Measurements from ENCODE around the gene APBB3. TPM values are rescaled to one million over a fixed set of nuclear protein-coding genes. Genes with fewer than 3 reads are reported as not detected.
A peak's percentile ranks its signal among the peaks of the same experiment; 100 is the strongest.

APBB3 gene
- total RNA-seq, 2 donors from 2014 or later: 27.0 to 28.3 TPM

DNA sequence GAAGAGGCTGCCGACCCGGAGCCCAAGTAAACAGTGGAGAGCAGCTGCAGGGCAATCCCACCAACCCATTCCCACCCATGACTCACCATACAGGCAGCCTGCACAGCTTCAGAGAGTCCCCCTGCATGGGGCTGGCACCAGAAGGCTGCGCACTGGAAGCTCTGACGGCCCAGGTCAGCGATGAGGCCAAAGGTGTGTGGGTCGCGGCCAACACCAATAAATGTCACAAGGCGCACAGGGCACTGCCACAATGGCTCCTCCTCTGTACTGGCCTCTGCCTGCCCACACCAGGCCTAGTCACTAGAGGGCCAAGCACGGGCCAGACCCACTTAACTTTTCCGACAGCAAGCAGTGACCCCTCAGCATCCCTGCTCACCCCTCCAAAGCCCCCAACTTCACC is 4.2 kb downstream of the APBB3 start:
- DNase-seq (peak in 1 of 4 donors; percentile 4), ATAC-seq (no peak)
- WGBS, 2 donors: 89 to 93% methylated on average over 2 to 9 of the region's 10 CpGs
- Histone ChIP-seq H3K36me3 (replicated peaks in 1 of 2; ENCODE audit: insufficient read depth in 1 of 2, low read depth in 2 of 2) (no peaks in the 10 kb centered on the region), H3K27me3 (no peaks in the 10 kb centered on the region), H3K4me1 (peaks cover 42% of the 10 kb centered on the region), H3K27ac (no peak overlapping the region), H3K9me3 (no peaks in the 10 kb centered on the region), H3K4me3 (no peak overlapping the region)
- TF ChIP-seq, protein P1, sequence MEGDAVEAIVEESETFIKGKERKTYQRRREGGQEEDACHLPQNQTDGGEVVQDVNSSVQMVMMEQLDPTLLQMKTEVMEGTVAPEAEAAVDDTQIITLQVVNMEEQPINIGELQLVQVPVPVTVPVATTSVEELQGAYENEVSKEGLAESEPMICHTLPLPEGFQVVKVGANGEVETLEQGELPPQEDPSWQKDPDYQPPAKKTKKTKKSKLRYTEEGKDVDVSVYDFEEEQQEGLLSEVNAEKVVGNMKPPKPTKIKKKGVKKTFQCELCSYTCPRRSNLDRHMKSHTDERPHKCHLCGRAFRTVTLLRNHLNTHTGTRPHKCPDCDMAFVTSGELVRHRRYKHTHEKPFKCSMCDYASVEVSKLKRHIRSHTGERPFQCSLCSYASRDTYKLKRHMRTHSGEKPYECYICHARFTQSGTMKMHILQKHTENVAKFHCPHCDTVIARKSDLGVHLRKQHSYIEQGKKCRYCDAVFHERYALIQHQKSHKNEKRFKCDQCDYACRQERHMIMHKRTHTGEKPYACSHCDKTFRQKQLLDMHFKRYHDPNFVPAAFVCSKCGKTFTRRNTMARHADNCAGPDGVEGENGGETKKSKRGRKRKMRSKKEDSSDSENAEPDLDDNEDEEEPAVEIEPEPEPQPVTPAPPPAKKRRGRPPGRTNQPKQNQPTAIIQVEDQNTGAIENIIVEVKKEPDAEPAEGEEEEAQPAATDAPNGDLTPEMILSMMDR (IDR thresholded peaks at IDR 0.05): no peak
- intact Hi-C loops (cut with DNase I): loop anchor here (10.0 kb wide), 1 partner anchor 85 kb away; the partner anchor contains the start of genes IK and NDUFA2

DNA sequence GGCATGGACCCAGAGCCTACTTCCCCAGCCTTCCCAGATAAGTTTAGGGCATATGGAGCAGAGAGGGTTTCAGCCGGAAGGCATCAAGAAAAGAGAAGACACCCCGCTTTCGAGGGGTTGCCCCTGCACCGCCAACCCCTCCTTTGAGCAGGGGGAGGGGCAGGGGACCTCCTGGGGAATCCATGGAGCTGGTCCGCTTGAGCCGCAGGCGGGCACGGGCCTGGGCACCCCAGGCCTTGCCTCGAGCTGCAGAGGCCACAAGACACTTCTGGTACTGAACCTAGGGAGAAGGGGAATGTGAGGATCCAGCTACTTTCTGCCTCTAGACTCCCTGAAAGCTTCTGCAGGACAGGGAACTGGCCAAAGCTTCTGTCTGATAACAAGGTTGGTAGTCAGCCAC is 5.9 kb downstream of the APBB3 start:
- intact Hi-C loops (cut with DNase I): no loop called here
- ATAC-seq: no peak
- 91 to 94% methylated on average over 9 of the region's 9 CpGs for WGBS, 2 donors

DNA sequence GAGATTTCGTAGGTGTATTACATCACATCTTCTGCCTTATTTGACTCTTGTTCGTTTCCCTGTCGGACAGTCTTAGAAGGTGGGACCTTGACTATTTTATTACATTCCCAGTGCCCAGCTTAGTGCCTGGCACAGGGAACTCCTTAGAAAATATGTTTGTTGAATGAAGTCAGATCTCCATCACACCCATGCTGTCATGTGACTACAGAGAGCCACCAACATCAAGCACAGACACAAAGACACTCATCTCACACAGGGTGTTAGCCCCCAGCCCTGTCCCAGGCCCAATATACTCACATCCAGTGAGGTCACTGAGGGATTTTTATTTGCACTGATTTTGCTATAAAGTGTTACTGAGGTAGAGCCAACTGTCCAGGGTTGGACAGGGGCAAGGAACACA is 6.4 kb downstream of the APBB3 start:
- no peak for DNase-seq
- intact Hi-C loops (cut with DNase I): no loop called here
- H3K4me3 ChIP-seq: no peak overlapping the region
- H3K27me3 ChIP-seq: no peaks in the 10 kb centered on the region
- peaks cover 37% of the 10 kb centered on the region for H3K4me1 ChIP-seq
- TF ChIP-seq POLR2A (IDR thresholded peaks at IDR 0.05): no peak
- TF ChIP-seq, protein P1 (IDR thresholded peaks at IDR 0.05): no peak
- H3K9me3 ChIP-seq: no peaks in the 10 kb centered on the region
- ATAC-seq: no peak
- no peaks in the 10 kb centered on the region for H3K36me3 ChIP-seq (replicated peaks in 1 of 2; ENCODE audit: insufficient read depth in 1 of 2, low read depth in 2 of 2)
- H3K27ac ChIP-seq: peak overlapping the region; percentile 60 to 87 (median 75)
- WGBS, 2 donors: 80 to 84% methylated on average over 3 of the region's 3 CpGs

More for the DNA sequence above, 5.9 kb downstream of the APBB3 start:
- no peak overlapping the region for H3K27ac ChIP-seq
- DNase-seq: no peak
- H3K4me3 ChIP-seq: no peak overlapping the region
- TF ChIP-seq, protein P1 (IDR thresholded peaks at IDR 0.05): no peak
- no peak for TF ChIP-seq POLR2A (IDR thresholded peaks at IDR 0.05)
- H3K27me3 ChIP-seq: no peaks in the 10 kb centered on the region
- no peaks in the 10 kb centered on the region for H3K36me3 ChIP-seq (replicated peaks in 1 of 2; ENCODE audit: insufficient read depth in 1 of 2, low read depth in 2 of 2)
- no peaks in the 10 kb centered on the region for H3K9me3 ChIP-seq
- H3K4me1 ChIP-seq: peaks cover 42% of the 10 kb centered on the region

DNA sequence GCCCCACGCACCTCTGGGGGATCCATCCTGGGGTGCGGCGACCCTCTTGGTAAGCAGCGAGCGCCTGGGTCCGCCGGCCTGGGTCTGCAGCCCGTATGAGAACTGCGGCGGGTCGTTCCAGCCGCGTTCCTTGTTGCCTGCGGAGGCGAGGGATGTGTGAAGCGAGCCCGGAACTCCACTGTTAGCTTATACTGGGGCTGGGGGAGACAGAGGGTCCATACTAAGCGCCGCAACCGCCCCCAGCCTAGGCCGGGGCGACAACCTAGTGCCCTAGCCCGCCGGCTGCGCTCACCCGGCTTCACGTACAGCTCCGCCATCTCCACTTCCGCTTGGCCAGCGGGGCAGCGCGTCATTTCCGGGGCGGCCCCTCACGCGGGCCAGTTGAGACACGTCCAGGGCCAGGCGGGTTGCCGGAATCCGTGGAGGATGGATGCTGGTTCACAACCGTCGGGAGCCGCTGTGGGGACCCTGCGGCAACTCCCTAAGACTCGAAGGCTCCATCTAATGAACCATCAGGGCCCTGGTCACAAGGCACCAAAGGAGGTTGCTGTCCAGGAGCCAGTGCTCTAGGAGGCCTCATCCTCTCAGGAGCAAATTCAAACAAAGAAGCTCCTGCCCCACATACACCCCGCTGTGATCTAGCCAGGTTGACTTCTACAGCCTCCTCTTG is 7.1 kb downstream of the APBB3 start, which contains the start of gene SRA1:
TSS of gene SRA1 (minus strand) at position 338 of the 670 bp plus-strand sequence. CDS start at position 317, 21 bp downstream.
- DNase-seq (peak; percentile 89 to 93 (median 92)), ATAC-seq (peak; percentile 97)
- 1 to 3% methylated on average over 2 to 45 of the region's 46 CpGs for WGBS, 2 donors
- H3K36me3 ChIP-seq (replicated peaks in 1 of 2; ENCODE audit: insufficient read depth in 1 of 2, low read depth in 2 of 2): no peaks in the 10 kb centered on the region
- peak within 1 kb of the TSS; percentile 60 to 87 (median 75) for H3K27ac ChIP-seq
- intact Hi-C loops (cut with DNase I): no loop called here
- H3K9me3 ChIP-seq: no peaks in the 10 kb centered on the region
- H3K4me1 ChIP-seq: peaks cover 30% of the 10 kb centered on the region
- H3K27me3 ChIP-seq: no peaks in the 10 kb centered on the region
- peak within 1 kb of the TSS; percentile 53 to 75 for H3K4me3 ChIP-seq
- TF ChIP-seq, protein P1 (IDR thresholded peaks at IDR 0.05): no peak
- peak; percentile 87 to 95 (median 91) for TF ChIP-seq POLR2A (IDR thresholded peaks at IDR 0.05)

DNA sequence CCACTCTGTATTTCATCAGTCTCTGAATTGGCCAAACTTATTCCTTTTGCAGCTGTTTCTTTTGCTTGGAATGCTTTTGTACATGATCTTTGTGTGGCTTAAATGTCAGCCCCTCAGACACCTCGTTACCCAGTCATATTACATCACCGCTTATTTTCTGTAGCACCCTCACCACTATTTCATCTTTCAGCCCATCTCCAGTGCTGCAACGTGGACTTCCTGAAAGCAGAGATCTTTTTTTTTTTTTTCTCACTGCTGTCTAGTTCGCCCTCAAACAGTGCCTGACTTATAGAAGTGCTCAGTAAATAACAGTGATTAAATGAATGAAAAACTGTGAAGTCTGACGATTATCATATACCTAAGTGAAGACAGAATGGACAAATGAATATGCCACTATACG is 8.0 kb downstream of the APBB3 start:
- peaks cover 27% of the 10 kb centered on the region for H3K4me1 ChIP-seq
- ATAC-seq (peak; percentile 6), DNase-seq (no peak)
- H3K27me3 ChIP-seq: no peaks in the 10 kb centered on the region
- intact Hi-C loops (cut with DNase I): no loop called here
- H3K9me3 ChIP-seq: no peaks in the 10 kb centered on the region
- H3K36me3 ChIP-seq (replicated peaks in 1 of 2; ENCODE audit: insufficient read depth in 1 of 2, low read depth in 2 of 2): peaks cover 0 to 1% of the 10 kb centered on the region in 2 donors
- 2 to 6% methylated on average over 6 of the region's 6 CpGs for WGBS, 2 donors
- peak overlapping the region; percentile 53 to 75 for H3K4me3 ChIP-seq
- H3K27ac ChIP-seq: peak overlapping the region in 3 of 4 donors; percentile 60 to 87 (median 86)
- TF ChIP-seq, protein P1 (IDR thresholded peaks at IDR 0.05): no peak
- TF ChIP-seq POLR2A (IDR thresholded peaks at IDR 0.05): no peak
